Measurements from ENCODE around the gene DRC3. TPM values are rescaled to one million over a fixed set of nuclear protein-coding genes. Genes with fewer than 3 reads are reported as not detected.

The DRC3 gene
- total and polyA plus RNA-seq, 7 experiments from 2014 or later = 0.50 to 2.4 (median 1.00) TPM; not detected in 4

DNA sequence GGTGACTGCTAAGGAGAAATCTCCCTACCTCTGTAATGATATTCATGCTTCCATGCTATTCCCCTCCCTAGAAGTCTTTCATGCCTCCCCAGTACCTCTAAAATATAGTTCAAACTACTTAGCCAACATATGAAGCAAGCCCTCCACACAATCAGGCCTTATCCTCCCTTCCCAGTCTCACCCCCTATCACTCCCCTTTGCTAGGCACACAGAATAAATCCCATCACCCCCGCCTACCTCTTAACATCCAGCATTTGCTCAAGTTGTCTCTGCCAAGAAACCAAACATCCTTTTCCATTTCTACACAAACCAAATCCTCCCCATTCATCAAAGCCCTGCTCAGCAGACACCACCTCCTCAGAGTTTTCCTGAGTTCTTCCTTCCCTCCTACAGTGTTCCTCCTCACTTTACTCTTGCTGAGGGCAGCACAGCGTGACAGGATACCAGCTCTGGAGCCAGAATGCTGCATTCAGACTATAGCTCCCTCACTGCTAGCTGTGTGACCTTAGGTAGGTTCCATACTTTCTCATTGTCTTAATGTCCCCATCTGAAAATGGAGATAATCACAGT is 7.4 kb upstream of the DRC3 start:
- Histone ChIP-seq H3K27ac (ENCODE audit: low read depth, low read length) (no peak overlapping the region), H3K4me1 (ENCODE audit: control insufficient read depth in 2 of 2, insufficient read depth in 2 of 2, low read length in 2 of 2) (peaks cover 3 to 36% of the 10 kb centered on the region in 2 donors), H3K36me3 (ENCODE audit: control insufficient read depth in 2 of 3, insufficient read depth in 3 of 3, low read length in 3 of 3) (no peaks in the 10 kb centered on the region), H3K4me3 (ENCODE audit: low read length) (no peak overlapping the region), H3K9me3 (ENCODE audit: control insufficient read depth in 2 of 3, low read length in 3 of 3) (no peaks in the 10 kb centered on the region), H3K27me3 (ENCODE audit: control insufficient read depth in 2 of 2, insufficient read depth in 2 of 2, low read length in 2 of 2) (no peaks in the 10 kb centered on the region)
- ChIA-PET CTCF (interaction anchor here (1.0 kb wide), 1 partner anchor 25 kb away, joined by 3 read pairs; no protein-coding TSS in a partner anchor), POLR2A (interaction anchor here (6.7 kb wide), 1 partner anchor 7 kb away, joined by 62 read pairs; no protein-coding TSS in a partner anchor)
- Mint-ChIP-seq H3K27me3 (no peaks in the 10 kb centered on the region), H3K27ac (peak overlapping the region in 7 of 9 donors; percentile 11 to 71 (median 29)), H3K36me3 (peaks cover 0 to 15% (median 8%) of the 10 kb centered on the region in 5 donors), H3K9me3 (no peaks in the 10 kb centered on the region), H3K4me1 (peaks cover 46 to 88% (median 79%) of the 10 kb centered on the region in 7 donors), H3K4me3 (peak overlapping the region in 4 of 10 donors; percentile 20 to 54 (median 28))
- intact Hi-C loops (cut with micrococcal nuclease) = loop anchor here in 1 of 2 donors (10.0 kb wide), 1 partner anchor 50 kb away; no protein-coding TSS in a partner anchor
- no peak for ATAC-seq
- no peak for DNase-seq

DNA sequence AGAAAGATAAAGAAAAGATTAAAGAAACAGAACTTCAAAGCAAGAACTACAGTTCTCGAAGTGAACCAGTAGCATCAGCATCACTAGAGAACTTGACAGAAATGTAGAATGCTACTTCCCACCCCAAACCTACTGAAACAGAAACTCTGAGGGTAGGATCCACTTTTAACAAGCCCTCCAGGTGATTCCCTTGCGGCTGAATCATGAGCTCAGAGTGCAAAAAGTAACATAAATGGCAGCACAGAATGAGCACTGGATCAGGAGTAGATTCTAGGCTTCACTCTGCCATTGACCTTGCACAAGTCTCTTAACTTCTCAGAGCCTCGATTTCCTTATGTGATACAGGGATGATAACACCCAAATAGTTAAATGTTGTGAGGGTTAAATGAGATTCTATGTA is 6.3 kb upstream of the DRC3 start:
- Histone ChIP-seq H3K27ac (ENCODE audit: low read depth, low read length) (no peak overlapping the region), H3K9me3 (ENCODE audit: control insufficient read depth in 2 of 3, low read length in 3 of 3) (no peaks in the 10 kb centered on the region), H3K4me3 (ENCODE audit: low read length) (no peak overlapping the region), H3K4me1 (ENCODE audit: control insufficient read depth in 2 of 2, insufficient read depth in 2 of 2, low read length in 2 of 2) (peaks cover 5 to 42% of the 10 kb centered on the region in 2 donors), H3K36me3 (ENCODE audit: control insufficient read depth in 2 of 3, insufficient read depth in 3 of 3, low read length in 3 of 3) (no peaks in the 10 kb centered on the region), H3K27me3 (ENCODE audit: control insufficient read depth in 2 of 2, insufficient read depth in 2 of 2, low read length in 2 of 2) (no peaks in the 10 kb centered on the region)
- DNase-seq (no peak), ATAC-seq (no peak)
- H3K27me3 Mint-ChIP-seq = no peaks in the 10 kb centered on the region
- ChIA-PET POLR2A (interaction anchor here (6.7 kb wide), 1 partner anchor 8 kb away, joined by 62 read pairs; no protein-coding TSS in a partner anchor), CTCF (interaction anchor here (0.7 to 1.0 kb wide), 2 partner anchors 16 to 26 kb away, joined by 3 to 4 read pairs; no protein-coding TSS in a partner anchor)
- peaks cover 0 to 8% (median 7%) of the 10 kb centered on the region in 5 donors for H3K36me3 Mint-ChIP-seq
- intact Hi-C loops (cut with micrococcal nuclease) = loop anchor here in 1 of 2 donors (2.0 to 10.0 kb wide), 2 partner anchors 52 to 216 kb away; no protein-coding TSS in a partner anchor
- H3K9me3 Mint-ChIP-seq = no peaks in the 10 kb centered on the region
- H3K4me1 Mint-ChIP-seq = peaks cover 48 to 88% (median 79%) of the 10 kb centered on the region in 7 donors
- peak overlapping the region in 3 of 10 donors; percentile 2 to 38 (median 3) for H3K4me3 Mint-ChIP-seq
- peak overlapping the region in 6 of 9 donors; percentile 10 to 60 (median 28) for H3K27ac Mint-ChIP-seq

DNA sequence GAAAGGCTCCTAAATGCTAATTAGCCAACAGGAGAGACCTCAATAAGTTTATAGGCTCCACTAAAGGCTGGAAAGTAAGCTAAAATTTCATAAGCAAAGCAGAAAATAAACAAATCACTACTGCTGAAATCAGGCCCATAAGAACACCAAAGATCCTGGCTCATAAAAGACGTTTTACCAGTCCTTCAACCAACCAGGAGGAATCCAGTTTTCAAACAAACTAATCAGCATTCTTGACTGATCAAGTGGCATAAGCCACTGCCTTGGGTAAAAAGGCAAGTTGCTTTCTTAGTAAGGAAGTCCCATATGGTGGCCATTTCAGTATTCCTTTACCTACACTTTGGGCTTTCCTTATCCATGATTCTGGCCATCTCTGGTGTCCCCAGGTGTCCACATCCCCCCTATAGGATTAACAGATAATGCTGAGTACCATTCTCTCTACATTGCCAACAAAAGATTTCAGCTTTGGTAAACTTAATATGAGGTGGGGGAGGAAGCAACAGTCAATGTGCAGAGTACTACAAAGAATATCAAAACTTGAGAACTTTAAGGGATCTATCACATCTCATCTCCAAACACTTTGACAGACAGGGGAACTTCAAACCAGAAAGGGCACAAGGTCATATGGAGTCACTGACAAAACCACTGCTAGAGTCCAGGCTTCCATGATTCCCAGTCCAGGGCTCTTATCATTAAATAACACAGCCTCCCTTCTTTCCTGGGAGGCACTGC is 1.8 kb upstream of the DRC3 start:
- Mint-ChIP-seq H3K27me3 (no peaks in the 10 kb centered on the region), H3K36me3 (peaks cover 0 to 4% (median 0%) of the 10 kb centered on the region in 5 donors), H3K4me3 (peak overlapping the region; percentile 82 to 98 (median 89)), H3K9me3 (no peaks in the 10 kb centered on the region), H3K27ac (peak overlapping the region; percentile 44 to 94 (median 81)), H3K4me1 (peaks cover 43 to 71% (median 59%) of the 10 kb centered on the region in 7 donors)
- Histone ChIP-seq H3K4me3 (ENCODE audit: low read length) (peak overlapping the region; percentile 70), H3K4me1 (ENCODE audit: control insufficient read depth in 2 of 2, insufficient read depth in 2 of 2, low read length in 2 of 2) (peaks cover 14 to 38% of the 10 kb centered on the region in 2 donors), H3K9me3 (ENCODE audit: control insufficient read depth in 2 of 3, low read length in 3 of 3) (no peaks in the 10 kb centered on the region), H3K36me3 (ENCODE audit: control insufficient read depth in 2 of 3, insufficient read depth in 3 of 3, low read length in 3 of 3) (no peaks in the 10 kb centered on the region), H3K27me3 (ENCODE audit: control insufficient read depth in 2 of 2, insufficient read depth in 2 of 2, low read length in 2 of 2) (no peaks in the 10 kb centered on the region), H3K27ac (ENCODE audit: low read depth, low read length) (peak overlapping the region; percentile 85)
- ATAC-seq (no peak), DNase-seq (no peak)
- intact Hi-C loops (cut with micrococcal nuclease) = loop anchor here (5.0 to 10.0 kb wide), 8 partner anchors 54 to 1554 kb away; partner anchors contain the start of genes DRG2 (in 2 of the 2), NT5M (in 2 of the 2), PLD6 (in 1 of the 2) and RAI1 (in 1 of the 2)
- ChIA-PET POLR2A (interaction anchor here (0.5 to 6.7 kb wide), 5 partner anchors 12 to 215 kb away, joined by 3 to 62 read pairs (median 3); no protein-coding TSS in a partner anchor), CTCF (interaction anchor here (1.0 to 2.8 kb wide), 3 partner anchors 10 to 51 kb away, joined by 3 to 12 read pairs (median 5); no protein-coding TSS in a partner anchor)

DNA sequence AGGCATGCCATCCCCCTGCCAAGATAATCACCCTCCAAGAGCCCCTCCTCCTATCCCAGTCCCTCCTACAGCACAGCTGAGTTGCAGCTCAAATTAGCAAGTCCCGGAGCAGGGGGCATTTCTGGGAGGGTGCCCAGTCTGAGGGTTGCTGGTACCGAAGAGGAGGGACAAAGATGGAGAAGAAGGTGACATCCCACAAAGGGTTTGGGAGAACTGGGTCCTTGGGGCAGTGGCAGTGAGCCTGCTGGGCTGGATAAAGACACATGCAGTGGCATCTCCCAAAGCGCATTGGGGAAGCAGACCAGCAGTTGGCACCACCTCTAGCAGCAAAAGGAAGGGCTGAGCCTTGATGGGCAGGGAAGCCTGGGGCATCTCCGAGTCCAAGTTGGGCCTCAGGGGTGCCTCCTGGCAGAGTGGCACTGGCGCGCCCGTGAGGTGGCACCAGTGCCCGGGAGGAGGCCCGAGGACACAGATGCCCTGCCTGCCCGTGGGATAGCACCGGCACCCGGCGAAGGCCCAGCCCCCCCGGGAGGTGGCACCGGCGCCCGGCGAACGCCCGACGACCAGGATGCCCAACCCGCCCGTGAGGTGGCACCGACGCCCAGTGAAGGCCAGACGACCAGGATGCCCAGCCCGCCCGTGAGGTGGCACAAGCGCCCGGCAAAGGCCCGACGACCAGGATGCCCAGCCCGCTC is 1.1 kb upstream of the DRC3 start:
- Histone ChIP-seq H3K36me3 (ENCODE audit: control insufficient read depth in 2 of 3, insufficient read depth in 3 of 3, low read length in 3 of 3) (no peaks in the 10 kb centered on the region), H3K4me1 (ENCODE audit: control insufficient read depth in 2 of 2, insufficient read depth in 2 of 2, low read length in 2 of 2) (peaks cover 14 to 31% of the 10 kb centered on the region in 2 donors), H3K4me3 (ENCODE audit: low read length) (peak overlapping the region; percentile 70), H3K9me3 (ENCODE audit: control insufficient read depth in 2 of 3, low read length in 3 of 3) (no peaks in the 10 kb centered on the region), H3K27ac (ENCODE audit: low read depth, low read length) (peak overlapping the region; percentile 85), H3K27me3 (ENCODE audit: control insufficient read depth in 2 of 2, insufficient read depth in 2 of 2, low read length in 2 of 2) (no peaks in the 10 kb centered on the region)
- DNase-seq (peak in 4 of 9 donors; percentile 14 to 47 (median 23)), ATAC-seq (no peak)
- Mint-ChIP-seq H3K27me3 (no peaks in the 10 kb centered on the region), H3K27ac (peak overlapping the region; percentile 44 to 94 (median 84)), H3K36me3 (no peaks in the 10 kb centered on the region), H3K4me3 (peak overlapping the region; percentile 82 to 98 (median 89)), H3K4me1 (peaks cover 37 to 64% (median 52%) of the 10 kb centered on the region in 7 donors), H3K9me3 (no peaks in the 10 kb centered on the region)
- CTCF ChIA-PET = interaction anchor here (1.0 to 2.8 kb wide), 4 partner anchors 11 to 52 kb away, joined by 3 to 12 read pairs (median 4); no protein-coding TSS in a partner anchor
- POLR2A ChIA-PET = interaction anchor here (0.8 to 6.7 kb wide), 6 partner anchors 13 to 216 kb away, joined by 3 to 62 read pairs (median 7); partner anchors contain the start of gene SREBF1
- intact Hi-C loops (cut with micrococcal nuclease) = loop anchor here (1.0 to 10.0 kb wide), 23 partner anchors 11 to 1554 kb away; partner anchors contain the start of genes ALKBH5 (in 2 of the 2), ATPAF2 (in 2 of the 2), DRG2 (in 2 of the 2) and GID4 (in 2 of the 2)

DNA sequence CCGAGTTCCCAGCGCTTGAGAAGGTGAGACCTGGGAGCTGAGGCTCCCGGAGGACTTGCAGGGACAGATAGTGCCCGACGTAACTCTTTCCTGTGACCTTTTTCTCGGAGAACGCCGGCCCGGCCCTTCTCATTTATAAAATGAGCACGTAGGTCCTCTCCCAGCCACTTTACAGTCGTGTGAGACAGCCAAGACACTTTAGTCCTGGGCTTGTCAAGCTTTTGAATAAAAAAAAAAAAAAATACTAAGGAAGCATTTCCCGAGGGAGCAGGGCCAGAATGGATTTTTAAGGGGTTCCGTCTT is 241 bp downstream of the DRC3 start:
- POLR2A ChIA-PET = interaction anchor here (0.6 to 3.4 kb wide), 9 partner anchors 12 to 293 kb away, joined by 3 to 62 read pairs (median 4); partner anchors contain the start of genes ALKBH5 and SREBF1
- ATAC-seq = no peak
- no peaks in the 10 kb centered on the region for H3K27me3 ChIP-seq (ENCODE audit: control insufficient read depth in 2 of 2, insufficient read depth in 2 of 2, low read length in 2 of 2)

More for the DNA sequence above, 241 bp downstream of the DRC3 start:
- Mint-ChIP-seq H3K27ac (peak overlapping the region; percentile 80 to 98 (median 92)), H3K9me3 (no peaks in the 10 kb centered on the region), H3K4me3 (peak overlapping the region; percentile 85 to 98 (median 97)), H3K4me1 (peaks cover 30 to 51% (median 39%) of the 10 kb centered on the region in 7 donors), H3K27me3 (no peaks in the 10 kb centered on the region), H3K36me3 (no peaks in the 10 kb centered on the region)
- H3K4me1 ChIP-seq (ENCODE audit: control insufficient read depth in 2 of 2, insufficient read depth in 2 of 2, low read length in 2 of 2) = peaks cover 14 to 26% of the 10 kb centered on the region in 2 donors
- DNase-seq = no peak
- peak overlapping the region; percentile 63 for H3K27ac ChIP-seq (ENCODE audit: low read depth, low read length)
- CTCF ChIA-PET = interaction anchor here (0.5 to 2.8 kb wide), 6 partner anchors 12 to 653 kb away, joined by 3 to 12 read pairs (median 4); no protein-coding TSS in a partner anchor
- H3K9me3 ChIP-seq (ENCODE audit: control insufficient read depth in 2 of 3, low read length in 3 of 3) = no peaks in the 10 kb centered on the region
- intact Hi-C loops (cut with micrococcal nuclease) = loop anchor here (1.0 to 10.0 kb wide), 23 partner anchors 13 to 1556 kb away; partner anchors contain the start of genes ALKBH5 (in 2 of the 2), ATPAF2 (in 2 of the 2), DRG2 (in 2 of the 2) and GID4 (in 2 of the 2)
- peak overlapping the region; percentile 62 for H3K4me3 ChIP-seq (ENCODE audit: low read length)
- no peaks in the 10 kb centered on the region for H3K36me3 ChIP-seq (ENCODE audit: control insufficient read depth in 2 of 3, insufficient read depth in 3 of 3, low read length in 3 of 3)

Data from naive thymus-derived CD4-positive, alpha-beta T cell (primary cell).